ENCODE results near the gene PBX3.

DNA sequence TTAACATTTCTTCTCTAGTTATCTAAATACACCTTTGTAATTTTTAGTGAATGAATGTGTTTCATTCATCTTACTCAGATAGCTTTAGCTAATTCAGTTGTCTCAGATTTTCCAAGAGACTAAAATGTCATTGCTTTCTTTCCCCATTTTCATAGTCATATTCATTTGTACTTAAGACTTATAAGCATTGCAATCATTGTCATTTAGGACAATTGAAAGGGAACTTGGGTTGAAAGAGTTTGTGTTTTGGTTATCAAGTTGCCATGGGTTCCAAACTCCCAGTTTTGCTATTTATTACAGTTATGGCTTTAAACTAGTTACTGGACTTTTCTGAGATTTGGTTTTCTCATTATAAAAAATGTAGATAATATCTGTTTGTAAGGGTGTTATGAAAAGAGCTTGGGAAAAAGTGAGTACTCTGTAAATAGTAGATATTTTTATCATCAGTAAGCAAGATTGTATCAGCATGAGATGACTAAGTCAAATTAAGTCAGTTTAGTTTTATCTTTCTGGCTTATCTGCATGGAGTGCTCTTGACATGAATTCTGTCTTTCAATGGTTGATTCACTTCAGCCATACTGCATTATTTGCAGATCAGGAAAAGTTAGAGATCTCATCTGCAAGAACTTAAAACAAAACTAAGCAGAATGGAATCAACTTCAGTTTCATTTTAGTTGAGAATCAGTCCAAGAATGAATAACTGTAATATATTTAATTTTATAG lies 107.5 kb downstream of the PBX3 start:
- TF ChIP-seq ELF4 (IDR thresholded peaks at IDR 0.05) (no peak), HDGF (IDR thresholded peaks at IDR 0.05; ENCODE audit: borderline replicate concordance) (no peak), BHLHE40 (IDR thresholded peaks at IDR 0.05; ENCODE audit: borderline replicate concordance) (no peak), SP1 (IDR thresholded peaks at IDR 0.05) (no peak), FOXM1 (IDR thresholded peaks at IDR 0.05; ENCODE audit: borderline replicate concordance) (no peak), SUZ12 (IDR thresholded peaks at IDR 0.05) (no peak), NFRKB (IDR thresholded peaks at IDR 0.05) (no peak), ARNT (IDR thresholded peaks at IDR 0.05) (no peak), LEF1 (IDR thresholded peaks at IDR 0.05; ENCODE audit: borderline replicate concordance) (no peak)
- TF ChIP-seq, protein P1, sequence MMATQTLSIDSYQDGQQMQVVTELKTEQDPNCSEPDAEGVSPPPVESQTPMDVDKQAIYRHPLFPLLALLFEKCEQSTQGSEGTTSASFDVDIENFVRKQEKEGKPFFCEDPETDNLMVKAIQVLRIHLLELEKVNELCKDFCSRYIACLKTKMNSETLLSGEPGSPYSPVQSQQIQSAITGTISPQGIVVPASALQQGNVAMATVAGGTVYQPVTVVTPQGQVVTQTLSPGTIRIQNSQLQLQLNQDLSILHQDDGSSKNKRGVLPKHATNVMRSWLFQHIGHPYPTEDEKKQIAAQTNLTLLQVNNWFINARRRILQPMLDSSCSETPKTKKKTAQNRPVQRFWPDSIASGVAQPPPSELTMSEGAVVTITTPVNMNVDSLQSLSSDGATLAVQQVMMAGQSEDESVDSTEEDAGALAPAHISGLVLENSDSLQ (IDR thresholded peaks at IDR 0.05) = no peak
